GM21576 (cell line): ENCODE measurements around the gene GSK3A.
A peak's percentile ranks its signal among the peaks of the same experiment; 100 is the strongest.

Source experiments
- ATAC-seq: cut with Tn5 transposase; IDR thresholded peaks from one replicate; pipeline ENCODE4 v1.9.1; 2021; ENCODE audit warnings: mild to moderate bottlenecking, moderate library complexity; ENCODE audit not compliant: unreplicated experiment

Gene GSK3A

DNA sequence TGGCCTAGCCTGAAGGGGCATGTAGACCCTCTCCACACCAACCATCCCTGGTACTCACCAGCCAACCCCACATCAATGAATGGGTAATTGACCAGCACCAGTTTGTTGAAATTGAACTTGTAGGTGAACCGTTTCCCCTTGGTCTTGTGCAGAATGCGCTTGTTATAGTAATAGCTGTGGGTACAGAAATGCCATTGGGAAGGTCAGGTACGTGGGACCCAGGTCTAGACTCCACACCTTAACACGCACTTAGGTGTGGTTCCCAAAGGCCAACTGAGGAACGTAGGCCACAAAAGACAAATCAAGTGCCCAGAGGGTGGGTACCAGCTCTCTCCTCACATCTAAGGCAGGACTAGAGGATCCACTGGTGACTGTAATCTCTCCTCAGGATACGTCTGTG, 7.4 kb upstream of the GSK3A start:
- ATAC-seq = no peak

GRCh38 chr19:42249149-42249750, 6.8 kb upstream of the GSK3A start:
- ATAC-seq = no peak

- no peak for ATAC-seq
Observed at GRCh38 chr19:42248270-42249148, 6.1 kb upstream of the GSK3A start.

DNA sequence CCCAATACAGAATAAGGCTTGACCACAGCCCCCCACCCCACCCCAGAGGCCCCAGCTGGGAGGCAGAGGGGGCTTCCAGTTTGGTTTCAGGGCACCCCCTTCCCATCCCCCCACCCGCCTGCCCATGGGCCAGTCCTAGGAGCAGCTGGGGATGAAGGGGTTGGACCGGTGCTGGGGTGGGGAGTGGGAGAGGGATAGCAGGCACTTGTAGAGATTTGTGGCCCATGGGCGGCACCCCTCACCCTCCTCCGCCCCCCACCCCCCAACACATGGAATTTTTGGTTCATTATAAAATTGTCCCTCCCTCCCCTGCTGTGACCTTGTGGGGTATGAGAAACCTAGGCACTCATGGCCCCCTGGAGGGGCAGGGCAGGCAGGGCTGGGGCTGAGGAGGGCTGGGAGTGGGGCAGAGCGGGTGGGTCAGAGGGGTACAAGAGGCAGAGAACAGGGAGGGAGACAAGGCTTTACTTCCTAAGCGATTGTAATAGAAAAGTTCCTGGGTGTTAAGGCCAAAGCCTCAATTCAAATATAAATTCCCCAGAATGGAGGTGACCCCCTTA, 5.3 kb upstream of the GSK3A start:
- ATAC-seq = no peak

- ATAC-seq = no peak
Observed at GRCh38 chr19:42246922-42247639, 4.7 kb upstream of the GSK3A start.

DNA sequence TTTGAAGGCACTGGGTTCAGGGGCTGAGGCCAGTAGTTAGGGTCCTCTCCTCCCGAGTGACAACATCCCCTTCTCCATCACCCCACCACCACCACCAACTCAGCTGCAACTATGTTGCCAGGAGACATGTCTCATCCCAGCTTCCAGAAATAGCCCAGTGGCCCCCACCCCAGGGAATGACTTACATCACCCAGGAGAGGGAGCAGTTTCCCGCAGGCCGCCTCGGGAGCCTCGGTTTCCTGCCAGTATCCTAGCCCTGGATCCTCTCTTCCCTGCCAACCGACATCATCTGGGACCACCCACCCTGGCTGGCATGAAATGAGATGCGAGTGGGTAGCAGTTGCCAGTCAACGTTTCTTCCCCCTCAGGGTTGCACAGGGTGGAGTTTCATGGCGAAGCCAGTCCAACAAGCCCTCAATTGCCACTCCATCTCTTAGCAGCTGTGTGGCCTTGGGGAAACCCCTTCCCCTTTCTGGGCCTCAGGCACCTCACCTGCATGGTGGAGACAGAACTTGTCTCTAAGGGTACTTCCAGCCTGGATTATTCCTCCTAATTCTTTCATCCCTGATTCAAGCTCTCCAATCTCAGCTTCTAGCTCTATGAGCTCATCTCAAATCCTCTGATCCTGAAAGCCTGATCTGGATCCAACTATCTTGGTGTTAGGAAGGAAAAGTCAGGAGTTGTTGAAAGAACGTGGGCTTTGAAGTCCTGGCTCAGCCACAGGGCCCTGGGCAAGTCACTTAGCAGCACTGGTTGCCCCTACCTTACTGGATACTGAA, 3.9 kb upstream of the GSK3A start:
- ATAC-seq = no peak

DNA sequence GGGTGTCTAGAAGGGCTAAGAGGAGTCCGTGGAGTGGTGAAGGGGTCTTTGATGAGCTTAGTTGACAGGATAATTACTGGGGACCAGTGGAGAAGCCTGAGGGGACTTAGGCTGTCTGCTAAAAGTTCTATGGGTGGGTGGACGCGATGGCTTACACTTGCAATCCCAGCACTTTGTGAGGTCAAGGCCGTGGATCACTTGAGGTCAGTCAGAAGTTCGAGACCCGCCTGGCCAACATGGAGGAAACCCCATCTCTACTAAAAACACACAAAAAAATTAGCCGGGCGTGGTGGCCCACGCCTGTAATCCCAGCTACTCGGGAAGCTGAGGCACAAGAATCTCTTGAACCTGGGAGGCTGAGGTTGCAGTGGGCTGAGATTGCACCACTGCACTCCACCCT, 2.8 kb upstream of the GSK3A start:
- ATAC-seq = no peak

- peak; percentile 30 for ATAC-seq
Observed at GRCh38 chr19:42244347-42245220, 2.2 kb upstream of the GSK3A start.

GRCh38 chr19:42242069-42242511, 312 bp downstream of the GSK3A start:
- no peak for ATAC-seq

- ATAC-seq = no peak
Observed at GRCh38 chr19:42241279-42241678, 1.1 kb downstream of the GSK3A start.

GRCh38 chr19:42239544-42240220, 2.7 kb downstream of the GSK3A start:
- ATAC-seq = no peak

- no peak for ATAC-seq
Observed at GRCh38 chr19:42235181-42235580, 7.2 kb downstream of the GSK3A start.

DNA sequence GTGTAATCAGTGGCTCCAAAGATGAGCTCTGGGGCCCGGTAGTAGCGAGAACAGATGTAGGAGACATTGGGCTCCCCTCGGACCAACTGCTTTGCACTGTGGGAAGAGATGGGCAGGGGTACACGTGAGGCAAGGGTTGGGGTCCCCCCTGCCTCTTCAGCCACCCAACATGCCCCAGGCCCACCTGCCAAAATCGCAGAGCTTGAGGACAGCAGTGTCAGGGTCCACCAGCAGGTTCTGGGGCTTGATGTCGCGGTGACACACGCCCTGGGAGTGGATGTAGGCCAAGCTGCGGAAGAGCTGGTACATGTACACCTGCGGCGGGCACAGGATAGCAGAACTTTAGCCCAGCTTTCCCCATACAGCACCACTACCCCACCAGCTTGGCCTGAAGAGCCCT, 8.0 kb downstream of the GSK3A start:
- no peak for ATAC-seq

DNA sequence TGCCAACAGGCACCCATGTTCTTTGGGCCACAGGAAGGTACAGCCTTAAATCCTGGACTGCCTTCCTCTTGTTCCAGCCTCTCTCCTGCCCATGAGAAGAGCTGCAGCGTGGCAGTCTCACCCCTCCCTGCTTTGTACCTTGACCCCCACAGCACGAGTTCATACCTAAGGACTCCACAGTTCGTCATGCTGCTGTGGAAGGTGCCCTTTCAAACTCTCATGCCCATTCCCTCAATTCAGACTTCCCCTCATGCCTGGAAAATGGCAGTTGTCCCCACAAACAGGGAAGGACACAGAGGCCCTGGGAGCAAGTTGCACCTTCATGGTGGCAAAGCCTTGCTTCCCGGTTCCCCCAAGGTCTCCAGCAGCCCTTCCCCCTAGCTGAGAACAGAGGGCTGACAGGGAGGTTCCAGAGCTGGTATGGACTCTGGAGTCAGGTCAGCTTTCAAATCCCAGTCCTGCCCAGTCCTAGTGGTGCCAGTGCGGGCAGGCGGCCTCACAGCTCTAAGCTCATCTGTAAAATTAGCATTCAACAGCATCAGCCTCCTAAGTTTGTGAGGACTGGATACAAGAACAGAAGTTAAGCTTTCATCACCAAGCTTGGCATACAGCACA, 8.6 kb downstream of the GSK3A start:
- ATAC-seq = no peak

DNA sequence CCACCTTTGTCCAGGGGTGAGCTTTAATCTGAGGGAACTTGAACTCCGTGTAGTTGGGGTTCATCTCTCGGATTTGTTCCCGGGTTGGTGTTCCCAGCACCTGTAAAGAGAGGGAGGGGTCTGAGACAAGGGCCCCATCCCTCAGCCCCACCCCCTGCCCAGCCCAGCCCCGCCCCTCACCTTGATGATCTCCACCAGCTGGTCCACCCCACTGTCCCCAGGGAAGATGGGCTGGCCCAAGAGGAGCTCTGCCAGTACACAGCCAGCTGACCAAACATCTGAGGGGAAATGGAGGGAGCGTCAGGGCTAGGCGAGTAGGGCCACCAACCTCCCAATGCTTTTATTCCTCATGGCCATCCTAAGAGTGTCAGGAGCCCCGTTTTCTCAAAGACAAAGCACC, 9.3 kb downstream of the GSK3A start:
- no peak for ATAC-seq

GRCh38 chr19:42232435-42232834, 10.0 kb downstream of the GSK3A start:
- ATAC-seq = no peak

DNA sequence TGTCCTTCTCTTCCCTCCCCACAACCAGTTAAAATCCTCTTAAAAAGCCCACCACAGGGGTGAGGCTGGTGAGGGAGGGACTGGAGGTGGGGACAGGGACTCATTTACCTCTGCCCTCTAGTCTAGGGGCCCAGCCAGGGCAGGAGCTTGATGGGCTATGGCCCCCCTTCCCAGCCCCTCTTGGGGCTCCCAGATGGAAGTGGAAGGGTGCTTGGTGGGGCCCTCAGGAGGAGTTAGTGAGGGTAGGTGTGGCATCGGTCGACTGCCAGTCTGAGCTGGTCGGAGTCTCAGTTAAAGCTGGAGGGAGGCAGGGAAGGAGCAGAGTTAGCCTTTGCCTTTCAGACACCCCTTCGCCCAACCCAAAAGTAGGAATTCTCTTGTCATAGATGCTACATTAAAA, 11.8 kb downstream of the GSK3A start:
- no peak for ATAC-seq

DNA sequence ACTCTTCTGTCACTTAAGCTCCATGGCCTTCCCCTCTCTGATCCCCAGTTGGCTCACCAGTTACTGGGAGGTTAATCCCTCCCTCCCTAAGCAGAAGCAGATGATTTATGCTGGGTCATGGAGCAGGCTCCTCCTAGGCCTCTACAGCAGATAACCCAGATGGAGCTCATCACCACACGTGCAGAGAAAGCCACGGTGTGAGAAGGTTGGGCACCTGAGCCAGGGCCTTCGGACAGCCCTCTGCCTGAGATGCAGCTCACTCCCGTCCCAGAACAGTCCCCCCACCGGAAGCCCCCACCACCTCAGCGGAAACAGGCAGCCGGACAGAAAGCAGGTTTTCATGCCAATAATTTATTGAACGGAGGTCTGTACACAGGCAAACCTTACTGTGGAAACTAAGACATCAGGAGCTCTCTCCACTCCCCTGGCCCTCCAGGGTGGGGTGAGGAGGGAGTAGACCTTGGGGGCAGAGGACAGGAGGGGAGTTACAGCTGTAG, 12.5 kb downstream of the GSK3A start:
- no peak for ATAC-seq
